ENCODE measurements around the gene SON. TPM values are rescaled to one million over a fixed set of nuclear protein-coding genes. Genes with fewer than 3 reads are reported as not detected.
"Not testable (repeated sequence)": the region's sequence is repeated elsewhere in the genome, so short reads cannot be mapped to it uniquely, and the experiment has no call there.

SON gene, protein sequence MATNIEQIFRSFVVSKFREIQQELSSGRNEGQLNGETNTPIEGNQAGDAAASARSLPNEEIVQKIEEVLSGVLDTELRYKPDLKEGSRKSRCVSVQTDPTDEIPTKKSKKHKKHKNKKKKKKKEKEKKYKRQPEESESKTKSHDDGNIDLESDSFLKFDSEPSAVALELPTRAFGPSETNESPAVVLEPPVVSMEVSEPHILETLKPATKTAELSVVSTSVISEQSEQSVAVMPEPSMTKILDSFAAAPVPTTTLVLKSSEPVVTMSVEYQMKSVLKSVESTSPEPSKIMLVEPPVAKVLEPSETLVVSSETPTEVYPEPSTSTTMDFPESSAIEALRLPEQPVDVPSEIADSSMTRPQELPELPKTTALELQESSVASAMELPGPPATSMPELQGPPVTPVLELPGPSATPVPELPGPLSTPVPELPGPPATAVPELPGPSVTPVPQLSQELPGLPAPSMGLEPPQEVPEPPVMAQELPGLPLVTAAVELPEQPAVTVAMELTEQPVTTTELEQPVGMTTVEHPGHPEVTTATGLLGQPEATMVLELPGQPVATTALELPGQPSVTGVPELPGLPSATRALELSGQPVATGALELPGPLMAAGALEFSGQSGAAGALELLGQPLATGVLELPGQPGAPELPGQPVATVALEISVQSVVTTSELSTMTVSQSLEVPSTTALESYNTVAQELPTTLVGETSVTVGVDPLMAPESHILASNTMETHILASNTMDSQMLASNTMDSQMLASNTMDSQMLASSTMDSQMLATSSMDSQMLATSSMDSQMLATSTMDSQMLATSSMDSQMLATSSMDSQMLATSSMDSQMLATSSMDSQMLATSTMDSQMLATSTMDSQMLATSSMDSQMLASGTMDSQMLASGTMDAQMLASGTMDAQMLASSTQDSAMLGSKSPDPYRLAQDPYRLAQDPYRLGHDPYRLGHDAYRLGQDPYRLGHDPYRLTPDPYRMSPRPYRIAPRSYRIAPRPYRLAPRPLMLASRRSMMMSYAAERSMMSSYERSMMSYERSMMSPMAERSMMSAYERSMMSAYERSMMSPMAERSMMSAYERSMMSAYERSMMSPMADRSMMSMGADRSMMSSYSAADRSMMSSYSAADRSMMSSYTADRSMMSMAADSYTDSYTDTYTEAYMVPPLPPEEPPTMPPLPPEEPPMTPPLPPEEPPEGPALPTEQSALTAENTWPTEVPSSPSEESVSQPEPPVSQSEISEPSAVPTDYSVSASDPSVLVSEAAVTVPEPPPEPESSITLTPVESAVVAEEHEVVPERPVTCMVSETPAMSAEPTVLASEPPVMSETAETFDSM (N-terminal part only)
- polyA plus RNA-seq (ENCODE audit: insufficient read depth in 1 of 5, insufficient read length in 5 of 5, low replicate concordance in 1 of 5): 100 to 1,000 TPM; 299 to 439 (median 420) TPM
- long read RNA-seq, donor 1, full-length matches to known transcripts: 22 of 285 reads
- long read RNA-seq, donor 1, partial matches to known transcripts: 257 of 285 reads
- long read RNA-seq, donor 1, other reads (novel, unspliced or antisense): 6 of 285 reads
- long read RNA-seq, donor 2, full-length matches to known transcripts: 25 of 115 reads
- long read RNA-seq, donor 2, partial matches to known transcripts: 90 of 115 reads
- long read RNA-seq, donor 2, other reads (novel, unspliced or antisense): 0 of 115 reads
- long read RNA-seq, donor 3, full-length matches to known transcripts: 31 of 261 reads
- long read RNA-seq, donor 3, partial matches to known transcripts: 224 of 261 reads
- long read RNA-seq, donor 3, other reads (novel, unspliced or antisense): 6 of 261 reads
- long read RNA-seq, donor 4, full-length matches to known transcripts: 24 of 193 reads
- long read RNA-seq, donor 4, partial matches to known transcripts: 169 of 193 reads
- long read RNA-seq, donor 4, other reads (novel, unspliced or antisense): 0 of 193 reads
- long read RNA-seq, donor 5, full-length matches to known transcripts: 32 of 396 reads
- long read RNA-seq, donor 5, partial matches to known transcripts: 348 of 396 reads
- long read RNA-seq, donor 5, other reads (novel, unspliced or antisense): 16 of 396 reads
- long read RNA-seq, donor 6, full-length matches to known transcripts: 45 of 308 reads
- long read RNA-seq, donor 6, partial matches to known transcripts: 263 of 308 reads
- long read RNA-seq, donor 6, other reads (novel, unspliced or antisense): 0 of 308 reads
- long read RNA-seq, donor 7, full-length matches to known transcripts: 36 of 304 reads
- long read RNA-seq, donor 7, partial matches to known transcripts: 256 of 304 reads
- long read RNA-seq, donor 7, other reads (novel, unspliced or antisense): 12 of 304 reads
- long read RNA-seq, donor 8, full-length matches to known transcripts: 11 of 93 reads
- long read RNA-seq, donor 8, partial matches to known transcripts: 82 of 93 reads
- long read RNA-seq, donor 8, other reads (novel, unspliced or antisense): 0 of 93 reads

DNA sequence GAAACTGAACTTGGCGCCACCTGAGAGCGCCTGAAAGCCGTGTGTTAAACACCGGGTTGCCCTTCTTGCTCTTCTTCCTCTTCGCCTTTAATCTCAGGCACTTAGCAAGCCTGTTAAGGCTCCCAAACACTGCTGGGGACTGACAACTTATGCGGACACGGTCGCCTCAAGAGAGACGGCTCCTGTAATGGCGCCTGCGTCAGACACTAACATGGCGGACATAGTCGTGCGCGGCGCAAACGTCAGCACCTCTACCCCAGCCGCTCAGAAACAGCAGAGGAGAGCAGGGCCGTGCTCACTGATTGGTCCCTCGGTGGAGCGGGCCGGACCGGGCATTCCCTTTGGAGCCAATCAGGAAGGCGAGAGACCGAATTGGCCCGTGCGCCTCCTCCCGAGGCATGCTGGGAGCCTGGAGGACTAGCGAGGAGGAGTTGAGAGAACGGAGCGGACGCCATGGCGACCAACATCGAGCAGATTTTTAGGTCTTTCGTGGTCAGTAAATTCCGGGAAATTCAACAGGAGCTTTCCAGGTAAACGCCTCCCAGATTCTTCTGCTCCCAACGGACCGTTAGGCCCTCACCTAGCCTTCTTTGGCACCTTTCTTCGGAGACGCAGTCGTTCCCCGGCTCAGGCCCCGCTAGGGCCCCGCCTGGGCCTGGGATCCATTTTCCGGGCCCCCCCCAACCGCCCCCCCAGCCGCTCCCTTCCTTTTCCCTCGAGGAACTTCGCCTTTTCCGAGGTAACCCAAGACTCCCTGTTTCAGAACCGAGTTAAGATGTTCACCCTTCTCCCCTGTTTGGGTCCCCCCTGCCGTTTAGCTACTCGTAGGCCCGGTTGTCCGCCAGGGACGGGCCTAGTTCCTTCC, at the start of gene SON:
Gene SON, plus strand, starts transcription at position 399 of the 865 bp plus-strand sequence. Its CDS starts 55 bp downstream, at position 454.
- DNase-seq: peak; percentile 98

DNA sequence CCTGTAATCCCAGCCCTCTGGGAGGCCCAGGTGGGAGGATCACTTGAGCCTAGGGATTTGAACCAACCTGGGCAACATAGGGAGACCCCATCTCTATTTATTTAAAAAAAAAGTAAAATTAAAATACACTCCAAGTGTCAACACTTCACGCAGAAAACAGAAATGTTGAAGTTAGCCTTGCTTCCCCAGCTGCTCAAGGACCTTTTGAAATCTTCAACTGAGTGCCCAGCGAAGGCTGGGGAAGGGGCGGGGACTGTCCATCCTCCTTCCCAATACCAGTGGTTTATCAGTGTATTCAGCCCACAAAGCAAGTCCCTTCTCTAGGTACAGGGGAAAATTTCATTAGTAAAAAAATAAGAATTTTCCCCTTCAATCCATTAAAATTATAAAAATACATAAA, 49.1 kb upstream of the SON start:
- no peak for DNase-seq

DNA sequence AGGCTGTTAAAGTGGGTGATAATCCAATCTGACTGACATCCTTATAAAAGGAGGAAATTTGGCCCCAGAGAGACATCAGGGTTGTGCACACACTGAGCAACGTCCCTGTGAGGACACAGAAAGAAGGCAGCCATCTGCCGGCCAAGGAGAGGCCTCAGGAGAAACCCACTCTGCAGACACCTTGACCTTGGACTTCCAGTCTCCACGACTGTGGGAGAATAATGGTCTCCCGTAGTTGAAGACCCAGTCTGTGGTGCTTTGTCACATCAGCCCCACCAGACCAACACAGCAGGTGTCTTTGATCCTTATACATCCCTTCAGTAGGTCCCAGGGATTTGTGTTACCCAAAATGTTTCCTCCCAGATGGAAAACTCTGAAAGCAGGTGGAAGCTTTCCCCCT, 47.1 kb upstream of the SON start:
- DNase-seq: no peak

DNA sequence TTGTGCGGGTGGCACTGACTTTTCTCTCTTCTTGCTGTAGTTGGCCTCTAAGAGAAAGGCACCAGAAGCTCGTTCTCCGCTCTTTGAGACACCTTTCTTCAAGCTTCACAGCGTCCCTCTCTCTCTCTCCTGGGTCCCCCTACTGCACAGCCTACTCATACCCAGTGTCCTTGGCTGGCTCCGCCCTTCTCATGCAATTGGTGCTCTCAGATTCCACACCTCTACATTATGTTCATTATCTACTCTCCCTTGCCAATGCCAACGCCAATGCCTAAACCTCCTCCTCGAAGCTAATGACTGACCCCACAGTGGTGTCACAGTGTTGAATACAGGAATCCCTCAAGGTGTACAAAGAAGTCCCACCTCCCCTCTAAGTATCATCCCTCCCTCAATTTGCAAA, 46.5 kb upstream of the SON start:
- no peak for DNase-seq

DNA sequence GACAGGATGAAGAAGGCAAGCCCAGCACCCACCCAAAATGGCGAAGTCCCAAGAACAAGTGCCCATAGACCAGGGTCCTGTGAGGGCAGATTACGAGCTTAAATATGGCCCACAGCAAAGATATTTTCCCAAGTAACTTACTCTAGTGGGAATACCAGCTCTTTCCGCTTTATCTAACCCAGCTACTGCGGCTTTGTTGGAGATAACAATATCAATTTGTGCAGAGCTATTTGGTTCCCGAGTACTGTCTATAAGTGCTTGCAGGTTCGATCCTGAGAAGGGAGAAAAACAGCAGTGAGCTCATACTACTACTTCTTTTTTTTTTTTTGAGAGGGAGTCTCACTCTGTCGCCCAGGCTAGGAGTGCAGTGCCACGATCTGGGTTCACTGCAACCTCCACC, 37.0 kb upstream of the SON start:
- no peak for DNase-seq

DNA sequence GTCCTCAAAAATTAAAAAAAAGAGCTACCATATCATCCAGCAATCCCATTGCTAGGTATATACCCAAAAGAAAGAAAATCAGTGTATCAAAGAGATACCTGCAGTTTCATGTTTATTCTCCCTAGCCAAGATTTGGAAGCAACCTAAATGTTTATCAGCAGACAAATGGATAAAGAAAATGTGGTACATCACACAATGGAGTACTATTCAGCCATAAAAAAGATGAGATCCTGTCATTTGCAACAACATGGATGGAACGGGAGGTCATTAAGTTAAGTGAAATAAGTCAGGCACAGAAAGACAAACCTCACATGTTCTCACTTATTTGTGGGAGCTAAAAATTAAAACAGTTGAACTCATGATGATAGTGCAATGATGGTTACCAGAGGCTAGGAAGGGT, 35.8 kb upstream of the SON start:
- DNase-seq: not testable (repeated sequence)

DNA sequence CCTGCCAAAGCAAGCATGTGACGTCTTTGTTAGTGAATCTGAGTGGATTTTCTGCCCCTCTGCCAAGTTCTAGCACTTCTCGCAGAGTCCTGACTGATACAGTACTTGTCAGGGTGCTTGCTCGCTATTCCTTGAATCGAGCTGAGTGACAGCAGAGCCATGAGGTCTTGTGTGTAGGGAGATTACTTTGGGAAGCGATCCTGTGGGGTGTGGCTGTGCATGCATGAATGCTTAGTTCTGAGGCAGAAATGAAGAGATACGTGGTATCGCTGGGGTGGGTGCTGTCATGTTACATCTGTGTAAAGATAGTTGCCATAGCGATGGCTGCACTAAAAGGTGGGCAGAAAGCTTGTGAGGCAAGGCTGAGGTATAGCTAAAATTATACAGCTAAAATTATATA, 32.0 kb upstream of the SON start:
- DNase-seq: no peak

DNA sequence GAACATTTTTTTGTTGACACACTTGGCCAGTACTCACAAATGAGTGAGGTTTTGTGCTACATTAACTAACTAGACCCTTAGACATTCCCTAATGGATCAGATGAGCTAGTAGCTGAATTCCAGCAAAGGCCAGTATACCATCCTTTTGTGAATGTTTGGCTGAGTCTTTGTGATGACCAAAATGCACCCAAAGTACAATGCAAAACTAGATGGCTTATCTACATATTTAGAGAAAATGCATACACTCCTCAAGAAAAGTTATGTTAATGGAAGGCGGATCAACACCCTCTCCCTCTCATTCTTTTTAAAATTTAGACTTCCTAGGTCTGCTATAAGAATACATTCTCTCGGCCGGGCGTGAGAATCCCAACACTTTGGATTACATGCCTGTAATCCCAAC, 31.2 kb upstream of the SON start:
- no peak for DNase-seq

DNA sequence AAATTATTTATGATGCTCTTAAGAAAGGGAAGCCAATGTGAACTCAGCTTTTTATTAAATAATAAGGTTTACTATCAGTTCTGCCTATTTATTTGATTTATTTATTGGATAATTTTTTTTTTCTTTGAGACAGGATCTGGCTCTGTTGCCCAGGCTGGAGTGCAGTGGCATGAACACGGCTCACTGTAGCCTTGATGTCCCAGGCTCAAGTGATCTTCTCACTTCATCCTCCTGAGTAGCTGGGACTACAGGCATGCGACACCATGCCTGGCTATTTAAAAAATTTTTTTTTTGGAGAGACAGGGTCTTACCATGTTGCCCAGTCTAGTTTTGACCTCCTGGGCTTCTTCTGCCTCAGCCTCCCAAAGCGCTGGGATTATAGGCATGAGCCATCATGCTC, 30.4 kb upstream of the SON start:
- no peak for DNase-seq

DNA sequence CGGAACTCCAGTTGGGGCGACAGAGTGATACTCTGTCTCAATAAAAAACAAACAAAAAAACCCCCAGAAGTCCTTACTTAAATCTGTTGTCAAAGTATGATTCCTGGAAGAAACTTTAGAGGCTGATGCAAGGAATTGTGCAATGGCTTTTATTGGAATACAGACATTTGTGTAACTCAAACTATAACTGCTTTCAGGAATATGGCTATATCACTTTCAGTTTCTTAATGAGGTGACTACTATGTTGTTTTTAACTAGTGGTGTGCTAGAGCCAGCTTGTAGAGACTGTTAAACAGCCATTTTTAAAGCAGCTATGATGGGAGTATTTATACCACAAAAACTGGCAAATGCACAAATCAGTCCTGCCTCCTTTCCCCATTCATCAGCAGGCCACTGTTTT, 28.6 kb upstream of the SON start:
- DNase-seq: peak; percentile 42 to 62

DNA sequence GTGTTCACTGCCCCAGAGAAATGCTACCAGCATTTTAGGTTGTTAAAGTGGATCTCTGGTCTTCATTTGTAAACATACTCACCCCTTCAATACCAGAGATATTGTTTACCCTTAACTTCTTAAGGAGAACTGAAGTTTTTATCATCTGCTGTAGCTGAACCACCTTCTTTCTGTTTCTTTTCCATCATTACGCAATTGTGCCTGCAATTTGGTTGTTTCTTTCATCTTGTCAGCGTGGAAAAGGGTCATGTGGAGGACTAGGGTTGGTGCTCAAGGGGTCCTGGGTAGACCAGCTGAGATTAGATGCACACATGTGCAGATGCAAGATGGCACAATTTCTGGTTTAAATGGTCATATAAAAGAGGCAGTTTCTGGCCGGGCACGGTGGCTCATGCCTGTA, 23.9 kb upstream of the SON start:
- no peak for DNase-seq

DNA sequence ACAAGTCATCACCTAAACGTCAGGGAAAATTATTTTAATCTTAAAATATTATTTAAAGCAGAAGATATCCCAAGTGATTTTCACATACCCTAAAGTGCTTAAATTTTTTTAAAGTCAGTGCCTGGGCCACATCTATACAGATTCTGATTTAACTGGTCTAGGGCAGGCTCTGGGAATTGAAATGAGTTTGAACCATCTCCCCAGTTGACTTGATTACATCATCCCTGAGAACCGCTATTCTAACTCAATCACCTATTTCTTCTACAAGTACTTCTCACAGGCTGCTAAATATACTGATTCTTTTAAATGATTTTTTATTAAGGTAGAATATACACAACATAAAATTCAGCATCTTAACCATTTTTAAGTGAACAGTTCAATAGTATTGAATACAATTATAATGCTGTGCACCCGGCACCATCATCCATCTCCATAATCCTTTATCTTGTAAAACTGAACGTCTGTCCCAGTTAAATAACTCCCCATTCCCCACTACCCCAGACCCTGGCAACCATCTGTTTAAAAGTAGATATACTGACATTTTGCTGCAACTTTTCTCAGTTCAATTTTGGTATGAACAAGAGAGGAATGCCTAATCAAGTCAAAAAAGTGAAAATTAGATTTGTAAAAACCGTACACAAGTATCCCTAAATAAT, 20.4 kb upstream of the SON start:
- no peak for DNase-seq

DNA sequence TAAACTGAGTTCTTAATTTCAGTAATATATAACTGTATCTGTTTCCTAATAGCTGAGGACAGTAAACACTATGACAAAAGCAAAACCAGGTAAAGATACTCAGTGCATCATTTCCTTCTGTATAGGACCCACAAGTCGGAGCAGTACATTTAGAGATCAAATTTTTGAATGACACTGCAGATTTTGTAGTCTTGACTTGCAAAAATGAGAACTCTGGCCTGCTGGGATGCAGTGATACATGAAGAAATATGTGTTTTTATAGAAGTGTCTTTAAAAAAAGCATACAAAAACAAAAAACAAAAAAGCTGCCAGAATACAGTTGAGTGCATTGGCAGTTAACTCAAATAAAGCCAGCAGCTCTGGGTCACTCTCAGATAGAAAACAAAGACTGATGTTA, 19.9 kb upstream of the SON start:
- DNase-seq: no peak

DNA sequence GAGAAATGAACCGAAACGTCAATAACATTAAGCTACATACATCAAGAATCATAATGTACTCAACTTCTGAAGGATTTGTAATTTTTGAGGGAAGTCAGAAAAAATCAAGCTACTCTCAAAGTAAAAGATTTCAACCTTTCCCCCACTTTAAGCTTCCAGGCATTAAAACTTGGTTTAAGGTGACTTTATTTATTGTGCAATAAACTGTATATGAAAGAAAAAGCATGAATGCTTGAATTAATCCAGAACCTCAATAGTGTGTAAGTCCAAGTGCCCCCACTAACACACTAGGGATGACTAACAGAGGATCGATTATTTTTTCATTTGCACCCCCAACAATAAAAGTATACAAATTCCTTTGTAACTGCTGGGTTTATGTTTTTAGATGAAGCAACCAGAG, 11.8 kb upstream of the SON start:
- DNase-seq: no peak

DNA sequence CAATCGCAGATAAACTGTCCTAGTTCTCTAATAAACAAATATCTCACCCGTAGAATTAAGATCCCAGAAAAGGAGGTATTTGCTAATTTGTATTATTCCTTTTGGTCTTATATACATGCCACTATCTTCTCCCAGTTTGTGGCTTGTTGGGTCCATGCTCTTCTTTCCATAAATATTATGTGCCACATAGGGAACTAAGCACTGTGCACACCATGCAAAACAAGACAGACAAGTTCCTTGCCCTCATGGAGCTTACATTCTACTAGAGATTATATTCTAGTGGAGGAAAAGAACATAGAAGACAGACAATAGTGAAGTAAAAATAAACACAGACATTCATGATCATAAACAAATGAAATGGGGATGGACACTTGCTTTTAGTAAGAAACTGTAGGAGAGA, 5.6 kb upstream of the SON start:
- no peak for DNase-seq

DNA sequence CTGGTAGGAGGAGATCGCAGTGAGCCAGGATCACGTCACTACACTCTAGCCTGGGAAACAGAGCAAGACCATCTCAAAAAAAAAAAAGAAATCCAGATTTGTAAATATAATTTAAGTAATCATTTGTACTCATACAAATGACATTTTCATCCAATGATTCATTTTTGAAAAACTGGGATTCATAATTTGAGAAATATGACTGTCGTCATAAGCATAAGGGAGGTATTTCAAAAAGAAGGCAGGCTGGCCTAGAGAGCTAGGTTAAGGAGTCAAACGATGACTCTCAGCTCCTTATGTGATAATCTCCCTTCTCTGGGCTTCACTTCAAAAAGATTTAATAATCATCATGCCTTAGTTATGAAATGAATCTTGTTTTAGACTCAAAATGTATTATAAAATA, 3.2 kb upstream of the SON start:
- no peak for DNase-seq

DNA sequence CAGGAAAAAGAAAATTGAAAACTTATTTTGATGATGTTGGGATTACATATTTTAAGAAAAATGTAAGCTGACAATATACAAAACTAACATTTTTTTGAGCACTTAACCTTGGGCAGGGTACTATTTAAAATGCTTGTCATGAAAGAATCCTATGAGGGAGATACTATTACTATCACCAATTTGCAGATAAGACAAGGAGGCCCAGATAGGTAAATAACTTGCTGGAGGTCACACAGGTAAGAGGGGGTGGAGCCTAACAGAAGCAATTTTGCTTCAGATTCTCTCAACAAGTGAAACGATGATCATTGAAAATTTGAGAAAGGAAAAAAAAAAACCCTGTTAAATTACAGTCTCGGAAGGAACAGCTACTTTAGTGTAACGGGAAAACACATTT, 2.1 kb upstream of the SON start:
- DNase-seq: no peak

DNA sequence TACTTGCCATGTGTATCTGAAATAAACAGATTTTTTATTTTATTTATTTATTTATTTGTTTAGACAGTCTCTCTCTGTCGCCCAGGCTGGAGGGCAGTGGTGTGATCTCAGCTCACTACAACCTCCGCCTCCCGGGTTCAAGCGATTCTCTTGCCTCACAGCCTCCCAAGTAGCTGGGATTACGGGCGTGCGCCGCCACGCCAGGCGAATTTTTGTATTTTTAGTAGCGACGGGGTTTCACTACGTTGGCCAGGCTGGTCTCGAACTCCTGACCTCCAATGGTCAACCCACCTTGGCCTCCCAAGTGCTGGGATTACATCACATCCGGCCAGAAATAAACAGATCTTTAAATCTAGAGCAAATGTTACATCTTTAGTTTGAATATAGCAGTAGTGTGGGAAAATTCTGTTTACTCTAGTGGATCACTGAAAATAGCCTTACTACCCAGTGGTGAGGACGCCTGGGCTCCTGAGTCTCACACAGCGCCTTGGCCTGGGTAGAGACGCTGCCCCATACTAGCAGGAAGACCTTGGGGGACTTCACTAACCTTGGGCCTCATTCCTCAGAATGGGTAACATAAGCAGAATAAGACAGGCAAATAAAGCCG, 1.6 kb upstream of the SON start:
- no peak for DNase-seq

Data from right lung (tissue), 10 donors.